Transverse colon (tissue), 4 donors: Measurements from ENCODE around the gene PTPRD.

Source experiments
- CTCF ChIP-seq, 5 experiments: fragments of 200-600 bp in 3 of 5; fragments of 450-650 bp in 2 of 5; sonication (generic) in 3 of 5; IDR thresholded peaks; 1 replicate in 2 of 5; 2 replicates in 3 of 5; pipeline ENCODE4 v1.5.1; 2016 to 2017; ENCODE audit warnings: antibody characterized with exemption in 5 of 5, inconsistent platforms in 3 of 5, mild to moderate bottlenecking in 2 of 5, moderate library complexity in 1 of 5
- POLR2A ChIP-seq: fragments of 450-650 bp; IDR thresholded peaks from one replicate; pipeline ENCODE4 v1.6.1; 2016; ENCODE audit warnings: antibody characterized with exemption, mild to moderate bottlenecking, moderate library complexity
- POLR2AphosphoS5 ChIP-seq, 3 donors: sonication (generic); formaldehyde crosslinking; IDR thresholded peaks; one replicate each; pipeline ENCODE4 v1.6.1; 2016; ENCODE audit warnings: antibody characterized with exemption in 3 of 3

GRCh38 chr9:8331507-8332330 lies 2281.1 kb downstream of the PTPRD start:
- TF ChIP-seq POLR2AphosphoS5 (IDR thresholded peaks at IDR 0.05) (no peak), CTCF (IDR thresholded peaks at IDR 0.05) (no peak), POLR2A (no peak)
